Loucy (cell line): Measurements from ENCODE around the gene PPM1N.

Experiments used
- H2AFZ ChIP-seq: fragments of 200-600 bp; sonication (generic); 2 replicates; pipeline ENCODE4 v1.6.0; 2016; ENCODE audit warnings: antibody characterized with exemption, mild to moderate bottlenecking, low read length, moderate library complexity
- H3F3A ChIP-seq: fragments of 200-600 bp; 2 replicates; pipeline ENCODE4 v1.6.0; 2016; ENCODE audit warnings: antibody characterized with exemption, low read depth, mild to moderate bottlenecking
- H3K27me3 ChIP-seq: fragments of 200-600 bp; sonication (generic); 2 replicates; pipeline ENCODE4 v1.6.1; 2014; ENCODE audit warnings: low read length, mild to moderate bottlenecking; ENCODE audit not compliant: insufficient read depth, poor library complexity, severe bottlenecking
- H3K36me3 ChIP-seq: fragments of 200-600 bp; sonication (generic); 2 replicates; pipeline ENCODE4 v1.6.1; 2016; ENCODE audit warnings: low read length; ENCODE audit not compliant: insufficient read depth
- H3K4me1 ChIP-seq: fragments of 200-600 bp; sonication (generic); 2 replicates; pipeline ENCODE4 v1.5.1; 2014; ENCODE audit warnings: low read length, mild to moderate bottlenecking; ENCODE audit not compliant: insufficient read depth, poor library complexity, severe bottlenecking
- H3K4me2 ChIP-seq: fragments of 200-600 bp; sonication (generic); 2 replicates; pipeline ENCODE4 v1.6.0; 2014; ENCODE audit warnings: antibody characterized with exemption, low read length, low read depth, mild to moderate bottlenecking; ENCODE audit not compliant: poor library complexity, severe bottlenecking
- H3K4me3 ChIP-seq: fragments of 200-600 bp; sonication (generic); 2 replicates; pipeline ENCODE4 v1.5.1; 2014; ENCODE audit warnings: low read length, mild to moderate bottlenecking, mixed read lengths; ENCODE audit not compliant: poor library complexity, severe bottlenecking
- H3K79me2 ChIP-seq: fragments of 200-600 bp; sonication (generic); 2 replicates; pipeline ENCODE4 v1.6.1; 2014; ENCODE audit warnings: low read length; ENCODE audit not compliant: insufficient read depth
- H3K9ac ChIP-seq: fragments of 200-600 bp; sonication (generic); 2 replicates; pipeline ENCODE4 v1.6.0; 2014; ENCODE audit warnings: mild to moderate bottlenecking, low read depth, low read length, moderate library complexity; ENCODE audit not compliant: poor library complexity, severe bottlenecking
- H3K9me2 ChIP-seq: fragments of 200-600 bp; sonication (generic); replicated peaks from 2 replicates; pipeline ENCODE4 v1.6.1; 2016; ENCODE audit warnings: low read depth, low read length, mixed read lengths
- H3K9me3 ChIP-seq: fragments of 200-600 bp; sonication (generic); 2 replicates; pipeline ENCODE4 v1.6.1; 2014; ENCODE audit warnings: mild to moderate bottlenecking, antibody characterized with exemption, low read length, low read depth; ENCODE audit not compliant: insufficient read depth
- H4K20me1 ChIP-seq: fragments of 200-600 bp; sonication (generic); 2 replicates; pipeline ENCODE4 v1.6.0; 2014; ENCODE audit warnings: antibody characterized with exemption, low read length, mild to moderate bottlenecking; ENCODE audit not compliant: insufficient read depth, poor library complexity, severe bottlenecking
- EZH2phosphoT487 ChIP-seq: fragments of 200-600 bp; IDR thresholded peaks from 2 replicates; pipeline ENCODE4 v1.6.1; 2018; ENCODE audit warnings: antibody characterized with exemption, mild to moderate bottlenecking, moderate library complexity, borderline replicate concordance
- TF ChIP-seq, protein P1 (sequence below): fragments of 200-600 bp; sonication (generic); conservative IDR thresholded peaks from 2 replicates; pipeline ENCODE4 v1.5.1; 2014; ENCODE audit warnings: mild to moderate bottlenecking, antibody characterized with exemption, low read length

Gene PPM1N

GRCh38 chr19:45528149-45528743 is 30.0 kb downstream of the PPM1N start:
- no peaks in the 10 kb centered on the region for H3F3A ChIP-seq
- peaks cover 6% of the 10 kb centered on the region for H4K20me1 ChIP-seq
- H3K9ac ChIP-seq = no peak overlapping the region
- no peak overlapping the region for H3K4me2 ChIP-seq
- H3K9me2 ChIP-seq = no peaks in the 10 kb centered on the region
- H3K4me3 ChIP-seq = no peak overlapping the region
- no peak overlapping the region for H2AFZ ChIP-seq
- H3K36me3 ChIP-seq = peaks cover 43% of the 10 kb centered on the region
- H3K4me1 ChIP-seq = no peaks in the 10 kb centered on the region
- H3K9me3 ChIP-seq = 0 out of 2 replicates have a peak, but pooled peaks cover 3% of the 10 kb centered on the region
- no peaks in the 10 kb centered on the region for H3K27me3 ChIP-seq
- no peaks in the 10 kb centered on the region for H3K79me2 ChIP-seq
- TF ChIP-seq, protein P1, sequence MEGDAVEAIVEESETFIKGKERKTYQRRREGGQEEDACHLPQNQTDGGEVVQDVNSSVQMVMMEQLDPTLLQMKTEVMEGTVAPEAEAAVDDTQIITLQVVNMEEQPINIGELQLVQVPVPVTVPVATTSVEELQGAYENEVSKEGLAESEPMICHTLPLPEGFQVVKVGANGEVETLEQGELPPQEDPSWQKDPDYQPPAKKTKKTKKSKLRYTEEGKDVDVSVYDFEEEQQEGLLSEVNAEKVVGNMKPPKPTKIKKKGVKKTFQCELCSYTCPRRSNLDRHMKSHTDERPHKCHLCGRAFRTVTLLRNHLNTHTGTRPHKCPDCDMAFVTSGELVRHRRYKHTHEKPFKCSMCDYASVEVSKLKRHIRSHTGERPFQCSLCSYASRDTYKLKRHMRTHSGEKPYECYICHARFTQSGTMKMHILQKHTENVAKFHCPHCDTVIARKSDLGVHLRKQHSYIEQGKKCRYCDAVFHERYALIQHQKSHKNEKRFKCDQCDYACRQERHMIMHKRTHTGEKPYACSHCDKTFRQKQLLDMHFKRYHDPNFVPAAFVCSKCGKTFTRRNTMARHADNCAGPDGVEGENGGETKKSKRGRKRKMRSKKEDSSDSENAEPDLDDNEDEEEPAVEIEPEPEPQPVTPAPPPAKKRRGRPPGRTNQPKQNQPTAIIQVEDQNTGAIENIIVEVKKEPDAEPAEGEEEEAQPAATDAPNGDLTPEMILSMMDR = no peak
- TF ChIP-seq EZH2phosphoT487 = no peak

GRCh38 chr19:45528744-45529419 is 30.6 kb downstream of the PPM1N start:
- peaks cover 38% of the 10 kb centered on the region for H3K36me3 ChIP-seq

DNA sequence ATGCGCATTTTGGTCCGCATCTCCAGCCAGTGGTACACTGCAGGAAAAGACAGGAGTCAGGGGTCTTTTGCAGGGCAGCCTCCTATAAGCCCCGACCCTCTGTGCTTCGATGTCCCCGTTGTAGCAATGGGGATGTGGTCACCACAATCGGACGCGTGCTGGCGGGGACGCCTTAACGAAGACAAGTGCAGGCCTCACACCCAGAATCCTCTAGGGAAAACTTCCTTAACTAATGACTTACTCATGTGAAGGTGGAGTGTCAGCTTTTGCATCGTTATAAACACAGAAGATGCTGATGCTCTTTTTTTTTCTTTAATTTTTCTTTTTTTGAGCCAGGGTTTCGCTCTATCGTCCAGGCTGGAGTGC is 31.2 kb downstream of the PPM1N start:
- H3K4me2 ChIP-seq = no peak overlapping the region
- 0 out of 2 replicates have a peak, but pooled peaks cover 3% of the 10 kb centered on the region for H3K9me3 ChIP-seq
- no peaks in the 10 kb centered on the region for H3F3A ChIP-seq
- no peaks in the 10 kb centered on the region for H3K27me3 ChIP-seq
- H3K4me1 ChIP-seq = no peaks in the 10 kb centered on the region
- peaks cover 33% of the 10 kb centered on the region for H3K36me3 ChIP-seq
- no peaks in the 10 kb centered on the region for H3K9me2 ChIP-seq
- no peak overlapping the region for H2AFZ ChIP-seq
- H3K9ac ChIP-seq = no peak overlapping the region
- H3K4me3 ChIP-seq = no peak overlapping the region
- TF ChIP-seq, protein P1 = no peak
- no peak for TF ChIP-seq EZH2phosphoT487
- H4K20me1 ChIP-seq = peaks cover under 1% of the 10 kb centered on the region
- no peaks in the 10 kb centered on the region for H3K79me2 ChIP-seq

More at GRCh38 chr19:45528744-45529419, 30.6 kb downstream of the PPM1N start:
- Histone ChIP-seq H3K9ac (no peak overlapping the region), H3K9me3 (0 out of 2 replicates have a peak, but pooled peaks cover 3% of the 10 kb centered on the region), H2AFZ (no peak overlapping the region), H3K4me3 (no peak overlapping the region), H3K9me2 (no peaks in the 10 kb centered on the region), H3K4me2 (no peak overlapping the region), H3F3A (no peaks in the 10 kb centered on the region), H3K79me2 (no peaks in the 10 kb centered on the region), H4K20me1 (peaks cover 6% of the 10 kb centered on the region), H3K27me3 (no peaks in the 10 kb centered on the region), H3K4me1 (no peaks in the 10 kb centered on the region)
- TF ChIP-seq, protein P1 = no peak
- no peak for TF ChIP-seq EZH2phosphoT487
